Stimulated activated CD8-positive, alpha-beta memory T cell treated with anti-CD3 and anti-CD28 coated beads, Interleukin-4, amount 100 ng/mL, for 4 hours (primary cell): Measurements from ENCODE around the gene ZBP1.

ENCODE experiments used
- DNase-seq, 2 donors: peaks; one replicate each; pipeline ENCODE4 v3.0.0-alpha.2; 2020; ENCODE audit warnings: low read depth in 2 of 2, low spot score in 1 of 2

ZBP1 gene

DNA sequence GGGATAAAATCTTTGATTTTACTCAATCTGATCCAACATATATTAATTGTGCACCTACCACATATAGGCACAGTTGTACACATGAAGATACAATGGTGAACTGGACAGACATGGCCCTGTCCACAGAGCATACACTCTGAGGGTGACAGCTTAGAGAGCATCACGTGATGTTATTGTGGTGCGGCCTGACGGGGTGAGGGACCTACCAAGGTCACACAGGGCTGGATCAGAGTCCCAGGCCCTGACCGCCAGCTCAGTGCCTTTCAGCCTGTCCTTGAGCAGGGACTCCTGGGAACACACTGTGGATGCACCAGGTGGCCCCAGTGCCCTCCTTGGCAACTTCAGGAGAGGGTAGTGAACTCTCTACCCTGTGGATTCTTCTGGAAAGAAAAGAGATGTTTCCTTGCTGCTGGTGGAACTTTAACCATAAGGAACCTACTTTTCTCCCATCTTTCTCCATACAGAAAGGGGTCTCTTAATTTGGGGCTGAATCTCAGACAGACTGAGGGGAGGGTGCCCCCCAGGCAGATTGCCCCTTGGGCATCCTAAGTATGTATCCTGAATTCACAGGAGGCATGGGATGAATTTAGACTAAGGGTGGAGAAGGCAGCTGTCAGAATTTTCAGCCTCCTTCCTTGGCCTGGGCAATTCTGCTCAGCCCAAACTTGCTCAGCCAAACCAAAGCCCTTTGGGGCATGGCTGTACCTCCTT is 32.8 kb downstream of the ZBP1 start:
- no peak for DNase-seq

DNA sequence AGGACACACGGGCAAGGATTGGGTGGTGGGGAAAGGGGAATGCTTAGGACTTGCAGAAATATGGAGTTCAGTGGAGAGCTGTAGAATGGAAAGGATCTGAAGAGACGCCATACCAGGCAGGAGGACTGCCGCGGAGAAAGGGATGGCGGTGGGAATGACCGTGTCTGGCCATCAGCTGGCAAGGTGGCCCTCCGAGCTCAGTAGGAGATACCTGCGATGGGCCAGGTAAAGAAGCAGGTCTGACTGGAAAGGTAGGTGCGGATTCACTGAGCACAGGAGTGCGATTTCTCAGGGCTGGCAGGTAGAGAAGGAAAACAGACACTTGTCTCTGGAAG is 33.3 kb downstream of the ZBP1 start:
- no peak for DNase-seq

DNA sequence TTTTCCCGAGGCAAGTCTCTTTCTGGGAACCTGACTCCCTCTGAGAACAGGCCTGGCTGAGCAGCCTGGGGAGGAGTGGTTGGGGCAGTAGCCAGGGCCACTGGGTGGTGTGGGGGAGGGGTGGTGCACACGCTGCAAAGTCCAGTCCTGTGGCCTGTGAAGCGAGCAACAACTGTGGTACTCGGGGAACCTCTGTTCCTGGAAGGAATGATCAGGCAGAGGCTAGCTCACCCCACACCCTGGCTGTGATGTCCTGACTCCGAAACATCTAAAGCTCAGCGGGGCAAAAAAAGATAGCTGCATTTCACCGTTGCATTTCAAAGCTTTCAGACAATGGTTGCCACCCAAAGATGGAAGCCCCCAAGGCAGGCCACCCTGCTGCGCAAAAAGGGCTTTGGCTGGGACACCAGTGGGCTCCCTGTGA is 33.8 kb downstream of the ZBP1 start:
- no peak for DNase-seq

DNA sequence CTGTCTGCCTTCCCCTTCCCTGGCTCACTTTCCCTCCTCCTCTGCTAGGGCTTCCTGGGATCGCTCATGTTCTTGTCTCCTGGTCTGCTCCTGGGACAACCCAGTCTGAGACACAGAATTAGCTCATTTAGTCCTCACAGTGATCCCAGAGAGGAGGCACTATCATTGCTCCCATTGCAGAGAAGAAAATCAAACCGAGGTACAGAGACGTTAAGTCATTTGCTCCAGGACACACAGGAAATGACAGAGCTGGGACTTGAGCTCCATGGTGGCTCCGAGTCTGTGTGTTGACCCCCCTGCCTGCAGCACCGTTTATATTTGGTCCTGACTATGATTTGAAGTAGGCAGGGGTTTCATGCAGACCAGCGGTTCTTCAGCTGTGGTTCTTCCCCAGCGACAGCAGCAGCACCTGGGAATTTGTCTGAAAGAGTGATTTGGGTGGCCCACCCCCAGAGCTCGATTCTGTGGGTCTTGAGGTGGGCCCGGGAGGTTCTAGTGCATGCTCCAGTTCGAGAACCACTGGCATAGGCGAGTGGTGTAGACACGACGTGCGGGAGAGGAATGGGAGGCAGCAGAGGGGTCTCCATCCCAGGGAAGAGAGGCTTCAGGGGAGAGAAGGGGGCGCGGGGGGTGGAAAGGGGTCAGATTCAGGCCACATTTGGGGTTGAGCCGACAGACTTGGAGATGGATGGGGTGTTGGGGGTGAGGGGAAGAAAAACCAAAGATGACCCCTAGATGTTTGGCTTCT is 34.6 kb downstream of the ZBP1 start:
- DNase-seq = no peak

DNA sequence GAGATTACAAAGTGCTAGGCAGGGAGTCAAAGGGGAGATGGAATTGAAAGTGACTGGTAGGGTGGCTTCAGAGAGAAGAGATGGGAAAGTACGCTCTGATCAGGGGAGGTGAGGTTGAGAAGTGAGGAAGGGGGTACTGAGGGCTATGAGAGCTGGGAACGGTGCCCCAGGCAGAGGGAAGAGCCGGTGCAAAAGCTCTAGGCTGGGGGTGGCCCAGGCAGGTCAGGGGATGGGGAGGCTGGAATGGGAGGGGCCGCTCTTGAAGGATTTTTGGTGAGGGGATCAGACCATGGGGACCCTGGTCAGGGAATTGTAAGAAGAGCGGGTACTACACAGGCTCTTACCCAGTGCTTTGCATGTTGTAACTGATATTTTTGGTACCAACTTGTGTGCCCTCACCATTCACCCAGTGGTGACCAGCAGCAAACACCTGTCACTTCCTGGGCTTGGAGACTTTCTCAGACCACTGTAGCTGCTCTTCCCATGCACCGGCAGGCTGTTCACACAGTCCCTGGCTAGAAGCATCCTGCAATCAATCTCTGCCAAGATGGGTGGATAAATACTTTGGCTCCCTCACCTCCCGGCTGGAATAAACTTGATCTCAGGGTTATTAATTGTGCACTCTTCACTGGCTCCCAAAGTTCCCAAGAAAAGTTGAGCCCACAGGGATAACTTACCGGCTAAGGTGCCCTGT is 35.3 kb downstream of the ZBP1 start:
- DNase-seq = no peak

DNA sequence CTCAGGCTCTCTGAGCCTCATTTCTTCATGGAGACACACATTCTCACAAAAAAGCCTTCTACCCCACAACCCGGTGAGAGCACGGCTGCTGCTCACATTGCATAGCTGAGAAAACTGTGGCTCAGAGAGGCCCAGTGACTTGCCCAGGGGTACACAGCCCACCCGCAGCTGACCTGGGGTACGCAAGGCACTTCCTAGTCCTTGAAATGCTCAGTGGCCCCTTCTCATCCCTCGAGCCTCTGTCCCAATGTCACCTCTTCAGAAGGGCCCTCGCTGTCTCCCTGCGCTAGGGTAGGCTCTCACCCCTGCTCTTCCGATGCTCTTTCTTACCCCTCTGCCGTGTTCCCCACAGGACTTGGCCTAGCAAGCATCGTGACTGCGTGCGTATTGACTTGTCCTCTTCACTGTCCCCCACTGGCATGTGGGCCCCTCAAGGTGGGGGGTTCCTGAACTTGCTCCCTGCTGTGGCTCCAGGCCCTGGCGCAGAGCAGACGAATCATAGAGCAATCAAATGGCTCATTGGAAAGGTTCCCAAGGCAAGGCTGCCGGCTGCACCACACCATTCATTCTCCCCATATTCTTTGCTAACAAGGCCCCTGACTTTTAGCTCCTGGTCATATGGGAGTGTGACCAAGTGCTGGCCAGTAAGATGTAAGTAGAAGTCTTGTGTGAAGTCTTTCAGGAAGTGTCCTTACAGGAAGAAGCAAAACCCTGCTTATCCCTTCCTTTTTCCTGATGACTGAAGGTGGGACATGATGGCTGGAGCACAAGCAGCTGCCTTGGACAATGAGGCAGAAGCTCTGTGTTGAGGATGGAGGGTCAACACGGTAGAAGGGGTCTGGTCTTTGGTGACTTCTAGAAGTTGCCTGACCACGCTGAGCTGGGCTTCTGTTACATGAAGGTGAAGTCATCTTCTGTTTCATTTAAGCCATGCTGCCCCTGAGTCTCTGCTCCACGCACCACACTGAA is 36.7 kb downstream of the ZBP1 start:
- DNase-seq = no peak

DNA sequence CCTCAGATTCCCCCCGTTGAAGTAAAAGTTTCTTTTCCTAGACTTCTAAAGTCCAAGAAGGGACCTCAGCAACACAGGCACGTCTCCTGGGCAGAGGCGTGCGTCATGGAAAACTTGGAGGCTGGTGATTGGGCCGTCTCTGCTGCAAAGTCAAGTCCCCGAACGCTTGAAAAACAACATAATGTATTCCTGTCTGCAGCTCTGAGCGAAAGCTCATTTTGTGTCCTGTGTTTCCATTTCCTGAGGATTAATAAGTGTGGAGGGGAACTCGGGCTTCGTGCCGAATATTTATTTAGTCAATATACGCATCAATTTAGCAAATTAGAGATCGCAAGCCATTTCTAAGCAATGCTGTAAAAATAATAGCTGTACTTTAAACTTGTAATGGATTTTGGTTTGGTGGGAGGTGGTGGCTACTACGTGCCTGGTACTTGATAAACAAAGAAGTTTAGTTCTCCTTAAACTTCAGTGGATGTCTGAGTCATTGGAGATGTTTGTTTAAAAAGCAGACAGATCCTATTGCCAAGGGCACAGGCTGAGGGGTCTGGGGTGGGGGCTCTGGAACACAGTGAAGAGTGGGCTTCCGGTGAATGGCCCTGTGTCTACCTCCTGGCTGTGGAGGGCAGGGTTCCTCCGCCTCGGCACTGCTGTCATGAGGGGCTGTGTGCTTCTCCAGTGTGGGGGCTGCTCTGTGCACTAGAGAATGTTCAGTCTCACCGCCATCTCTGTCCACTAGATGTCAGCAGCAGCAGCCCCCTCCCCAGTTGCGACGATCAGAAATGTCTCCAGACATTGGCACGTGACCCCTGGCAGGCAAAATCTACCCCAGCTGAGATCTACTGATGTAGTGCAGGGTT is 37.6 kb downstream of the ZBP1 start:
- DNase-seq = no peak

DNA sequence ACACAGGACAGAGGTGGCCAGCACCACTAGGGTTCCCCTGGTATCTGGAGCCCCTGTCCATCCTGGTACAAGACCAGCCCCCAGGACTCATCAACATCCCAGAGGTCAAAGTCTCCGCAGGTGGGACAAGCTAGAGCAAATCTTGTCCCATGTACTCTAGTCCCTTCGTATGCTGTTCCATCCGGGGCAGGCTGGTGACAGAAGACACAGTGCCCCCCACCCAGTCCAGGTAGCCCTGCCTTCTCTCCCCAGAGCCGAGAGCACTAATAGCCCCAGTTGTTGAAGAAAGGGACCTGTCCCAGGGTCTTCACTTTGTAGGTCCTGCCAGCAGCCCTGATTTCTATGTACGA is 38.2 kb downstream of the ZBP1 start:
- DNase-seq = no peak

DNA sequence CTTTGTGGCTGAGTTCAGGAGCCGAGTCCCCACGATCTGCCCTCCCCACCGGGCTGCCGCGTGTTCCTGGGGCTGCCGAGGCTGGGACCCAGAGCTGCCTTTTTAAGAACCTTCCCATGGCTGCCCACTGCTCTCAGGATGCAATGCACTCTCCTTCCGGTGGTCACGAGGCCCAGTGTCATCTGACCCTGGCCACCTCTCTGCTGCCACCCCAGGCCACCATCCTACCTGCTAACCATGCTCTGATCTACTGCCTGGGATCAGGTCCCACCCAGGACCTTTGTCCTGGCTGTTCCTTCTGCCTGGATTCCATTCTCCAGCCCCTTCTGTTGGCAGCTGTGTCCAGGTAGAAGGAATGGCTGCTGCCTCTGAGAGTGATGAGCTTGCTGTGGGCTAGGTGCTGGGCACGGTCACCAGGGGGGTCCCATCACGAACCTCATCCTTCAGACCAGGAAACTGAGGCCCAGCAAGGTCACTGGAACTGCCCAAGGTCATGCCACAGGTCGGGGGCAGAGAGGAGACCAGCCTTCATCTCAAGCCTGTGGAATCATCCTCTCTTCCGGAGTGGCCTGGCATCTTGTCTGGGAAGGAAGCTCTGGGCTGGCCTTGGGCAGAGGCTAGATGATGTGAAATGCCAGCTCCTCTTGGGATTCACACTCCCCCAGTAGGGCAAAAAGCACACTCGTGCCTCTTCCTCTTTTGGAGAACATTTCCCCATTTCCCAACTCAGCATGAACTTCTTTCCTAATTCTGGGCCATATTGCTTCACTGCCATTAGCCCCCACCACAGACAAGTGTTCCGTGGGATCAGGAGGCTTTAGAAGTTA is 38.8 kb downstream of the ZBP1 start:
- DNase-seq = no peak

DNA sequence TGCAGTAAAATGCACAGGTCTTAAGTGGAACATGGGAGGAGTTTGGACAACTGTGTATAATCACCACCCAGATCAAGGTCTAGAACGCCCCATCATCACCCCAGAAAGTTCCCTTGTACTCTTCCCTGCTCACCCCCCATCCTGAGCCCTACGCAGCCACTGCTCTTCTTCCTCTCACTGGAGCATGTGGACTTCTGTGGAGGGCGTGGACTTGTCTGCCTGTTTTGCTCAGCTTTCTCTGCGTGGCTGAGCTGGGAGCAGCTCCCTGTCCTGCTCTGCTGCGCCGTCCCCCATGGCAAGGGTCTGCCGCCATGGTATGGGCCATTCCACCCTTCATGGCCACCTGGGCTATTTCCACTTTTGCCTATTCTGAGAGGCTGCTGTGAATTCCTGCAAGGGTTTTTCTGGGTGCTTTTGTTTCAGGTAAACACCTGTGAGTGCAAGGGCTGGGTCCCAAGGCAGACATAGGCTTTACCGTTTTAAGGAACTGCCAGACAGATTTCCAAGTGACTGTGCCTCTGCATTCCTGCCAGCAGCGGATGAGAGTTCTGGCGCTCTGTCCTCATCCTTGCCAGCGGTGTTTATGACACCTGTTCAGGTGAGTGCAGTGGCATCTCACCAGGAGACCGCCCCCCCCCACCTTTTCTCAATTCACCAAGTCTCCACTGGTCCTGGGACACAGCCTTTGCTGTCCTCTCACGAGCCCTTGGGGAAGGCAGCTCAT is 39.6 kb downstream of the ZBP1 start:
- no peak for DNase-seq

DNA sequence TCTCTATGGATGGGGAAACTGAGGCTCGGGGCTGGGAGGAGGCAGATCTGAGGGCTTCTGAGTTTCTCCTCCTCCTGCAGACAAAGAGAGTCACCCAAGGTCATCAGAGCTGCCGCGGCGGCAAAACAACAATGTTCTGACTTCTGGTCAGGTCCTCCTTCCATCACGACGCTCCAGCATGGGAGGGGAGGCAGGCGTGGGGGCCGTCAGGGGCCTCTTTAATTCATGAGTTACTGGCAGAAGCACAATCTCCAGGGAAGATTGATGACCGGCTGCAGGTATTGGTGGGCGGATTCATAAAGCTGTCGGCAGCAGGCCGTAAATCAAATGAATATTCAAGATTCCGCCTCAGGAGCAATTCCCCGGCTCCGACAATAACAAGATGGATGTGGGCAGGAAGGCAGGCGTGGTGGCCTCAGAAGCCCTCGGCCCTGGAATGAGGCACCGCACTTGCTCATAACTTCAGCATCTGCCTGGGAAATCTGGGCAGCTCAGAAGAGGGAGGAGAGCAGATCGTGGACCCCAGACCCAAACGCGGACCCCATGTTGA is 40.3 kb downstream of the ZBP1 start:
- no peak for DNase-seq

DNA sequence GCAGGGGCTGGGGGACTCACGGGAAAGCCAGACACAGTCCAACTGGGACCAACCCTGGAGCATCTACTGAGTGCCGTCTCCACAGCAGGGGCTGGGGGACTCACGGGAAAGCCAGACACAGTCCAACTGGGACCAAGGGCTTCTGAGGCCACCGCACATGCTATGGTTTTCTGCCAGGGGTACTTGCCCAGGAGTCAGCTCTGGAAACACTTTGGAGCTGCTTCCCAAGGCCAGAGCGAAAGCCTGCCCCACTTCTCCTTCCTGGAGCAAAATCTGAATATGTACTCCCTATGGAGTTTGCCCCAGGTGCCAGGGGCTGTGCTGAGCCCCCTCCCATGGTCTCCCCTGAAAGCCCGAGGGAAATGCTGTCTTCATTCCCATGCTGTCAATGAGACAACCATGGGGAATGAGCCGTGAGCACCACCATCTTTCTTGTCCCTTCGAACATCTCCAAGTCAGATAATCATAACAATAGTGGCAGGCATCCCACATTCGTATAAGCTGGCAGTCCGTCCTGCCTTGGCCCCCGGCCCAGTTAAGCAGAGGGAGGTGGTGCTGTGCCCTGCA is 40.8 kb downstream of the ZBP1 start:
- no peak for DNase-seq

DNA sequence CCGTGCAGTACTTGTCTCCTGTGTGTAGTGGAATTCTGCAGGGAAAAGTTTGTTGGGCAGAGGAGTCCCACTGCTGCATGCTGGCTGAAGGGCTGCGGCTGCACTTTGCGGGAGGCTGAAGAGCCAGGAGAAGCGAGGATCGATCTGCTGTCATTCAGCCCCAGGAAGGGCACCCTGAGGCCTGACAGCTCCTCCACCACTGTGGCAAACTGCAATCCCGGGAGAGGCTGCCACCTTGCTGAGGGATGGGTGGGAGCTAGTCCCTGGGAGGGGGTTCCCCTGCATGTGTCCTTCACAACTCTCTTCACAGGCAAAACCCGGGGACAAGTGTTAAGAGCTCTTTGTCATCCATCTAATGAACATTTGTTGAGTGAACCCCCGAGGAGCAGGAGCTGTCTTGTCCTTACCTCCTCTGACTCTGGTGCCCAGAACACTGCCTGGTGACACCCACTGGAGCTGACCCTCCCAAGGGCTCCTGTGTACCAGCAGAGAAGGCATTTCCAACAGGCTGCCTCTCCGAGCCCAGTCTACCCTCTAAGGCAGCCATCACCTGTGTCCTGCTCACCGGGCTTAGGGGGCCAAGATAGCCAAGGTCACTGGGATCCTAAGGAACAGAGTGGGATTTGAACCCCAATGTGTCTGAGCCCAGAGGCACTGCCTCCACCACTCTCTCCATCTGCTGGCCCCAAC is 41.6 kb downstream of the ZBP1 start:
- DNase-seq = no peak

DNA sequence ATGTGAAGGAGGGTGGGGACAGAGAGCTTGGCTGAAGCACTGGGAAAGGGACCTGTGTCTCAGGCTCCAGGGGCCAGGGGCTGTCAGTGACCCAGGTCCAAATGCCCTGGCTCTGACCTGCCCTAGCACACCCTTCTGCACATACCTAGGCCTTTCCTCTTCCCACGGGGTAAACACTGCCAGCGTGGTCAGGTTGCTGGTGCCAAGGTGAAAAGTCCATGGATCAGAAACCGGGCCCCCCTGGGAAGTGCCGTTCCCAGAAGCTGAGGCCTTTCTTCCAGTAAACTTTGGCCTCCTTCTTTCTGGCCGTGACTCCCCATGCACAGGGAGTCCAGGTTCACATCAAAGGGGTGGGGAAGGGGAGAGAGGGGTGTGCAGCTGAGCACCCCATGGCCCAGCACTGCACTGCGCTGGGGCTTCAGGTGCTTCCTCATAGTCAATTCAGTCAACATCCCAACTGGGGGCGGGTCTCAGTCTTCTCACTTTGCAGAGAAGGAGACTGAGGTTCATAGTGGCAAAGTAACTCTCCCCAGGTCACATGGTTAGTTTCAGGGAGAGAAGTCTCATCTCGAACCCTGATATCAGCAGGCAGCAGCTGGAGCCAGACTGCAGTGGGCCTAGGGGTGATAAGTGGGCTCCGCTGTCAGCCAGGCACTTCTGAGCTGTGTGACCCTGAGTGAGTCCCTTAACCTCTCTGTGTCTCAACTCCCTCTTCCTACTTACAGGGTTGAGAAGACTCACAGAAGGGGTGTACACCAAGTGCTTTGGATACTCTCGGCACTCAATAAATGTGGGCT is 42.3 kb downstream of the ZBP1 start:
- no peak for DNase-seq

DNA sequence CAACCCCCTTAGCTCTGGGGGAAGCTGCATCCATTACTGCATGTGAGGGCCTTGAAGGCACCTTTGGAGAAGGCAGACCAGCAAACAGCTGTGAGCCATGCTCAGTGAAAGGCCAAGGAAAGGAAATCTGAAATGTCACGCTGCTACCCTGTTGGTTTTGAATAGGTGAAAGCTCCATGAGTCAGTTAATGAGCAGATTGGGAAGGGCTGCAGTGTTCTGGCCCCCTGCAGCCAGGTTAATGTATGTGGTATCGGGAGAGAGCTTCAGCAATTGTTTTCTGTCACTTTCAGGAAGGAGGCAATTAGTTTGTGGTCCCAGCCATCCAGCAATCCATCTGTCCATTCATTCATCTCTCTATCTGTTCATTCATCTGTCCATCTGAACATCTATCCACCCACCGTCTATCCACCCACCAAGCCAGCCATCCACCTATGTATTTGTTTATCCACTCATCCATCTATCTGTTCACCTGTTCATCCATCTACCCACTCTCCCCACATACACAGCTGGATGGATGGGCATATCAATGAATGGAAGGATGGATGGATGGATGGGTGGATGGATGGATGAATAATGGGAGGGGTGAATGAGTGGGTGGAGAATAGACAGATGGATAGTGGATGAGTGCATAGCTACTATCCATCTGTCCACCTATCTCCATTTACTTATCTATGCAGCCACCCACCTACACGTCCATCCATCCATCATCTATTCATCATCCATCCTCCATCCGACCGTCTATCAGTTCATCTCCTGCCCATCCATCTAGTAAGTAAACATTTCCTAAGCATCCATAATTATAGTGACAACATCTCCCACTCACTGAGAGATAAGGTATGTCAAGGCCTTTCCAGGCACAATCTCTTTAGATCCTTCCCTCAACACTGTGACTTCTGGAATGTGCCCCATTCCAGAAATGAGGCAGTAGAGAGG is 43.3 kb downstream of the ZBP1 start:
- no peak for DNase-seq

DNA sequence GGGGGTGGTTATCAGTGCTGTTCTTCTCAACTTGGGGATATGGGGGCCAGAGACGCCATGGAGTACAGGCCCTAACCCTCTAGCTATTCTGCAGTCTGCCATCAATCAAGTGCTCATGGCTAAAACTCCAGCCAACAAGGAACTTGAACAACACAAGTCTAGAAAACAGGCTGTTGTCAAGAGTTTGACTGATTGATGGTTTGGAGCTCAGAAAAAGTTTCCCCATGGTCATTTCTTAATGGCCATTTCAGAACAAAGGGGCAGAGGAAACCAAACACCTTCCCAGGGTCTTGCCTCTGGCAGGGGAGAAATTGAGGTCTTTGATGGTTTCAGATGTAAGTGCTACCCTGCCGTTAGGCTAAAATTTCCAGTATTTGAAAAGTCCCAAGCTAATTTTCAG is 44.2 kb downstream of the ZBP1 start:
- no peak for DNase-seq
